Prostate gland (tissue), 2 donors: Measurements from ENCODE around the gene CLSTN1. TPM values are rescaled to one million over a fixed set of nuclear protein-coding genes. Genes with fewer than 3 reads are reported as not detected.

Experiments
- DNase-seq: peaks from one replicate; pipeline ENCODE4 v3.0.0-alpha.2; 2019; ENCODE audit warnings: low spot score
- H3K27ac ChIP-seq, 2 donors: fragments of 200-600 bp; sonication (generic); 2 replicates each; pipeline ENCODE4 v1.5.1; 2017 to 2019
- H3K27me3 ChIP-seq: fragments of 200-600 bp; sonication (generic); replicated peaks from 2 replicates; pipeline ENCODE4 v1.5.1; 2019; ENCODE audit not compliant: insufficient read depth
- H3K36me3 ChIP-seq, 2 donors: fragments of 200-600 bp; sonication (generic); 1 replicate in 1 of 2; 2 replicates in 1 of 2; pipeline versions ENCODE4 v1.5.1 to v1.8.1; 2017 to 2019
- H3K4me1 ChIP-seq: fragments of 200-600 bp; sonication (generic); replicated peaks from 2 replicates; pipeline ENCODE4 v1.5.1; 2019
- H3K4me3 ChIP-seq, 2 donors: fragments of 200-600 bp; sonication (generic); 2 replicates each; pipeline ENCODE4 v1.5.1; 2017 to 2019
- H3K9me3 ChIP-seq: fragments of 200-600 bp; sonication (generic); 2 replicates; pipeline ENCODE4 v1.5.1; 2017
- CTCF ChIP-seq, 4 experiments: fragments of 200-600 bp in 2 of 4; fragments of 450-650 bp in 2 of 4; sonication (generic) in 2 of 4; IDR thresholded peaks; 1 replicate in 3 of 4; 2 replicates in 1 of 4; pipeline ENCODE4 v1.5.1; 2016 to 2019; ENCODE audit warnings: antibody characterized with exemption in 4 of 4, mild to moderate bottlenecking in 2 of 4, moderate library complexity in 2 of 4
- POLR2A ChIP-seq: fragments of 450-650 bp; IDR thresholded peaks from one replicate; pipeline ENCODE4 v1.6.1; 2016; ENCODE audit warnings: antibody characterized with exemption, mild to moderate bottlenecking
- POLR2AphosphoS5 ChIP-seq: sonication (generic); formaldehyde crosslinking; IDR thresholded peaks from one replicate; pipeline ENCODE4 v1.6.1; 2017; ENCODE audit warnings: antibody characterized with exemption
- WGBS: methylation state at CpG from one replicate; pipeline ENCODE4 v1.1.5; 2018; 5-methylcytosine and 5-hydroxymethylcytosine counted together
- intact Hi-C: fragments of 100-400 bp; cut with DNase I; formaldehyde crosslinking; loops from one replicate; pipeline ENCODE4 v1.14.2; 2022
- total RNA-seq, 2 donors: library from RNA; depleted of rRNA; stranded (reverse); fragments of >200 nt; gene quantifications; one replicate each; pipeline ENCODE4 v1.1.0, GENCODE V29; 2016

Gene CLSTN1
- total RNA-seq, 2 donors from 2014 or later: 133 to 230 TPM

GRCh38 chr1:9728451-9729295 lies 95.1 kb downstream of the CLSTN1 start:
- TF ChIP-seq CTCF (IDR thresholded peaks at IDR 0.05): no peak
- H3K27me3 ChIP-seq: no peaks in the 10 kb centered on the region
- H3K4me1 ChIP-seq: no peaks in the 10 kb centered on the region
- no peak overlapping the region for H3K4me3 ChIP-seq
- no peak overlapping the region for H3K27ac ChIP-seq
- WGBS: 89% methylated on average over 31 of the region's 33 CpGs
- intact Hi-C loops: no loop called here
- H3K9me3 ChIP-seq: no peaks in the 10 kb centered on the region
- DNase-seq: no peak
- H3K36me3 ChIP-seq: peaks cover 28 to 33% of the 10 kb centered on the region in 2 donors

GRCh38 chr1:9726905-9727595 lies 96.7 kb downstream of the CLSTN1 start:
- H3K27me3 ChIP-seq: no peaks in the 10 kb centered on the region
- WGBS: 59% methylated on average over 25 of the region's 25 CpGs
- peaks cover 18 to 24% of the 10 kb centered on the region in 2 donors for H3K36me3 ChIP-seq
- no peaks in the 10 kb centered on the region for H3K9me3 ChIP-seq
- no peak overlapping the region for H3K27ac ChIP-seq
- intact Hi-C loops: no loop called here
- H3K4me3 ChIP-seq: no peak overlapping the region
- no peak for DNase-seq
- H3K4me1 ChIP-seq: no peaks in the 10 kb centered on the region
- no peak for TF ChIP-seq CTCF (IDR thresholded peaks at IDR 0.05)

GRCh38 chr1:9726406-9726805 lies 97.4 kb downstream of the CLSTN1 start:
- Histone ChIP-seq H3K27me3 (no peaks in the 10 kb centered on the region), H3K4me1 (no peaks in the 10 kb centered on the region), H3K27ac (no peak overlapping the region), H3K4me3 (no peak overlapping the region), H3K9me3 (no peaks in the 10 kb centered on the region), H3K36me3 (peaks cover 12 to 19% of the 10 kb centered on the region in 2 donors)
- TF ChIP-seq POLR2A (no peak), POLR2AphosphoS5 (no peak), CTCF (IDR thresholded peaks at IDR 0.05) (no peak)
- WGBS: 96% methylated on average over 6 of the region's 6 CpGs
- no peak for DNase-seq
- intact Hi-C loops: no loop called here

- Histone ChIP-seq H3K4me1 (no peaks in the 10 kb centered on the region), H3K4me3 (no peak overlapping the region), H3K9me3 (no peaks in the 10 kb centered on the region), H3K27ac (no peak overlapping the region), H3K36me3 (peaks cover 3 to 6% of the 10 kb centered on the region in 2 donors), H3K27me3 (no peaks in the 10 kb centered on the region)
- DNase-seq: no peak
- TF ChIP-seq POLR2A (no peak), CTCF (IDR thresholded peaks at IDR 0.05) (peak; percentile 37 to 86 (median 70)), POLR2AphosphoS5 (peak; percentile 9)
- WGBS: 79% methylated on average over 24 of the region's 24 CpGs
- intact Hi-C loops: loop anchor here (5.0 kb wide), 1 partner anchor 142 kb away; no protein-coding TSS in a partner anchor
Observed at GRCh38 chr1:9724706-9725476, 98.9 kb downstream of the CLSTN1 start.
